GM23338 (cell line): ENCODE measurements around the gene BNC2. TPM values are rescaled to one million over a fixed set of nuclear protein-coding genes. Genes with fewer than 3 reads are reported as not detected.

ENCODE experiments used
- ATAC-seq: fragments of 200-7000 bp; cut with Tn5 transposase; 3 replicates; pipeline ENCODE4 v1.9.1; 2020
- DNase-seq: peaks from one replicate; pipeline ENCODE4 v3.0.0-alpha.2; 2015; ENCODE audit warnings: low spot score
- H2AFZ ChIP-seq: fragments of 200-600 bp; sonication (generic); 2 replicates; pipeline ENCODE4 v1.8.0; 2016; ENCODE audit warnings: antibody characterized with exemption, mild to moderate bottlenecking, moderate library complexity
- H3F3A ChIP-seq: fragments of 200-600 bp; sonication (generic); replicated peaks from 2 replicates; pipeline ENCODE4 v1.8.0; 2017; ENCODE audit warnings: antibody characterized with exemption, mixed run types, low read depth
- H3K27ac ChIP-seq: fragments of 200-600 bp; sonication (generic); 2 replicates; pipeline ENCODE4 v1.6.1; 2016; ENCODE audit warnings: low read depth
- H3K27me3 ChIP-seq: fragments of 200-600 bp; sonication (generic); 2 replicates; pipeline ENCODE4 v1.8.0; 2016; ENCODE audit warnings: mild to moderate bottlenecking, mixed run types, moderate library complexity; ENCODE audit not compliant: insufficient read depth
- H3K36me3 ChIP-seq: fragments of 200-600 bp; sonication (generic); 2 replicates; pipeline ENCODE4 v1.8.0; 2016; ENCODE audit warnings: mild to moderate bottlenecking; ENCODE audit not compliant: insufficient read depth
- H3K4me1 ChIP-seq: fragments of 200-600 bp; sonication (generic); 2 replicates; pipeline ENCODE4 v1.8.0; 2016; ENCODE audit warnings: mild to moderate bottlenecking, moderate library complexity; ENCODE audit not compliant: insufficient read depth
- H3K4me2 ChIP-seq: fragments of 200-600 bp; sonication (generic); 2 replicates; pipeline ENCODE4 v1.7.1; 2017; ENCODE audit warnings: mixed run types
- H3K4me3 ChIP-seq: fragments of 200-600 bp; sonication (generic); 2 replicates; pipeline ENCODE4 v1.6.1; 2016; ENCODE audit warnings: mixed run types
- H3K79me2 ChIP-seq: fragments of 200-600 bp; sonication (generic); replicated peaks from 2 replicates; pipeline ENCODE4 v1.8.0; 2017; ENCODE audit warnings: mild to moderate bottlenecking; ENCODE audit not compliant: insufficient read depth
- H3K9me2 ChIP-seq: fragments of 200-600 bp; sonication (generic); 2 replicates; pipeline ENCODE4 v1.8.0; 2017; ENCODE audit not compliant: insufficient read depth
- H4K20me1 ChIP-seq: fragments of 200-600 bp; sonication (generic); replicated peaks from 2 replicates; pipeline ENCODE4 v1.8.0; 2017; ENCODE audit warnings: mild to moderate bottlenecking; ENCODE audit not compliant: insufficient read depth
- H3K27ac Mint-ChIP-seq: 2 replicates; pipeline ENCODE4 v1.8.0; 2020; ENCODE audit warnings: inconsistent platforms, mild to moderate bottlenecking, moderate library complexity, mixed read lengths
- H3K27me3 Mint-ChIP-seq: 3 replicates; pipeline ENCODE4 v1.8.0; 2022; ENCODE audit warnings: low read depth, mild to moderate bottlenecking, moderate library complexity, mixed read lengths, inconsistent platforms; ENCODE audit not compliant: insufficient read depth, poor library complexity
- H3K36me3 Mint-ChIP-seq: 3 replicates; pipeline ENCODE4 v1.8.0; 2021; ENCODE audit warnings: low read depth, mild to moderate bottlenecking, inconsistent platforms, moderate library complexity, mixed read lengths
- H3K4me1 Mint-ChIP-seq: 3 replicates; pipeline ENCODE4 v1.8.0; 2020; ENCODE audit warnings: mild to moderate bottlenecking, inconsistent platforms, mixed read lengths
- H3K4me3 Mint-ChIP-seq: 3 replicates; pipeline ENCODE4 v1.8.0; 2021; ENCODE audit warnings: moderate library complexity, mild to moderate bottlenecking, inconsistent platforms, mixed read lengths
- H3K9me3 Mint-ChIP-seq: 3 replicates; pipeline ENCODE4 v1.8.0; 2020; ENCODE audit warnings: moderate library complexity, mild to moderate bottlenecking, inconsistent platforms, mixed read lengths
- CREB1 ChIP-seq: fragments of 250-450 bp; sonication (Bioruptor Pico); IDR thresholded peaks from 2 replicates; pipeline ENCODE4 v1.5.0; 2020; ENCODE audit warnings: low read depth, mild to moderate bottlenecking, moderate library complexity
- CTCF ChIP-seq, 2 experiments: fragments of 200-600 bp in 1 of 2; sonication (generic) in 1 of 2; conservative IDR thresholded peaks; 2 replicates each; pipeline versions ENCODE4 v1.5.1 to v1.6.1; 2016 to 2017; ENCODE audit warnings: antibody characterized with exemption in 2 of 2, low read depth in 2 of 2, mild to moderate bottlenecking in 2 of 2, moderate library complexity in 1 of 2
- ETS1 ChIP-seq: IDR thresholded peaks from 2 replicates; pipeline ENCODE4 v1.6.1; 2016; ENCODE audit warnings: antibody characterized with exemption
- EZH2 ChIP-seq: fragments of 200-600 bp; sonication (generic); IDR thresholded peaks from one replicate; pipeline ENCODE4 v1.8.0; 2017; ENCODE audit warnings: antibody characterized with exemption, mild to moderate bottlenecking, low read depth; ENCODE audit not compliant: unreplicated experiment
- EZH2phosphoT487 ChIP-seq: fragments of 200-600 bp; sonication (generic); IDR thresholded peaks from one replicate; pipeline ENCODE4 v1.8.1; 2018; ENCODE audit warnings: antibody characterized with exemption; ENCODE audit not compliant: unreplicated experiment
- JUNB ChIP-seq: IDR thresholded peaks from one replicate; pipeline ENCODE4 v1.6.1; 2016; ENCODE audit warnings: antibody characterized with exemption; ENCODE audit not compliant: unreplicated experiment
- NANOG ChIP-seq: IDR thresholded peaks from 2 replicates; pipeline ENCODE4 v1.6.1; 2016; ENCODE audit warnings: antibody characterized with exemption, borderline replicate concordance
- POLR2AphosphoS5 ChIP-seq: IDR thresholded peaks from 2 replicates; pipeline ENCODE4 v1.6.1; 2016; ENCODE audit warnings: antibody characterized with exemption, low read depth
- STAT1 ChIP-seq: IDR thresholded peaks from one replicate; pipeline ENCODE4 v1.6.1; 2016; ENCODE audit warnings: antibody characterized with exemption; ENCODE audit not compliant: unreplicated experiment
- ZNF114 ChIP-seq: fragments of 250-450 bp; sonication (Bioruptor Pico); IDR thresholded peaks from 2 replicates; pipeline ENCODE4 v1.5.0; 2020; ENCODE audit warnings: mild to moderate bottlenecking, moderate library complexity
- ZNF331 ChIP-seq: fragments of 250-450 bp; sonication (Bioruptor Pico); IDR thresholded peaks from 2 replicates; pipeline ENCODE4 v1.5.0; 2020; ENCODE audit warnings: low read depth, mild to moderate bottlenecking, moderate library complexity
- polyA plus RNA-seq: library from polyadenylated mRNA; unstranded; fragments of >200 nt; fragmentation: Nextera tagmentation; extraction: Ambion mirVana; gene quantifications from 2 replicates; pipeline ENCODE4 v1.2.1, GENCODE V29; 2016
- total RNA-seq: library from RNA; depleted of rRNA; stranded (reverse); fragments of >200 nt; shearing (Covaris generic); gene quantifications from 2 replicates; pipeline ENCODE4 v1.2.3, GENCODE V29; 2014
- TF ChIP-seq, protein P1 (sequence below): IDR thresholded peaks from one replicate; pipeline ENCODE4 v1.6.1; 2018; ENCODE audit warnings: antibody characterized with exemption; ENCODE audit not compliant: unreplicated experiment
- TF ChIP-seq, protein P2 (sequence below): fragments of 250-450 bp; sonication (Bioruptor Pico); IDR thresholded peaks from 2 replicates; pipeline ENCODE4 v1.5.0; 2020; ENCODE audit warnings: mild to moderate bottlenecking, moderate library complexity

The BNC2 gene
- total and polyA plus RNA-seq, 2 experiments from 2014 or later: 12.7 to 13.2 TPM

DNA sequence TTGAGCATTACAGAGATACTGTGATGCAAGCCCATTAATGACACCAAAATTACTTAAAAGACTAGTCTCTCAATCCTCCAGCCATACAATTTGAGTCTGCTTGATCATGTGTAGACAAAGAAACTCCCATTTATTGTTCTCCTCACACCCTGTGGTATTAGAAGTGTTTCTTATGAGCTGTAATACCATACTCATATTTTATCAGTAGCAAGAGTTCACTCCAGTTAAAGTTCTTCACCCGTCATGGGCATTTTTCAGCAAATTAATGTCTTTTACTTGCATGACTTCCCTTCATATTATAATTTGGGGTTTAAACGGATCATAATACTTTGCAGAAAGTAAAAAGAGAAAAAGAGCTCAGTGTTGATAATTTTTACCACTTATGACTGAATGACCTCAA, 242.9 kb downstream of the BNC2 start:
- Mint-ChIP-seq H3K27me3 (no peaks in the 10 kb centered on the region), H3K27ac (no peak overlapping the region; the same call in 1 of the 2 replicates), H3K4me1 (peaks cover 63% of the 10 kb centered on the region), H3K4me3 (no peak overlapping the region), H3K9me3 (no peaks in the 10 kb centered on the region), H3K36me3 (no peaks in the 10 kb centered on the region)
- no peak for TF ChIP-seq ZNF114
- no peak for TF ChIP-seq ZNF331
- no peak for TF ChIP-seq NANOG
- no peak for TF ChIP-seq ETS1
- TF ChIP-seq CTCF (conservative IDR thresholded peaks at IDR 0.05; ENCODE audit: low read depth in 2 of 2): no peak
- TF ChIP-seq, protein P1, sequence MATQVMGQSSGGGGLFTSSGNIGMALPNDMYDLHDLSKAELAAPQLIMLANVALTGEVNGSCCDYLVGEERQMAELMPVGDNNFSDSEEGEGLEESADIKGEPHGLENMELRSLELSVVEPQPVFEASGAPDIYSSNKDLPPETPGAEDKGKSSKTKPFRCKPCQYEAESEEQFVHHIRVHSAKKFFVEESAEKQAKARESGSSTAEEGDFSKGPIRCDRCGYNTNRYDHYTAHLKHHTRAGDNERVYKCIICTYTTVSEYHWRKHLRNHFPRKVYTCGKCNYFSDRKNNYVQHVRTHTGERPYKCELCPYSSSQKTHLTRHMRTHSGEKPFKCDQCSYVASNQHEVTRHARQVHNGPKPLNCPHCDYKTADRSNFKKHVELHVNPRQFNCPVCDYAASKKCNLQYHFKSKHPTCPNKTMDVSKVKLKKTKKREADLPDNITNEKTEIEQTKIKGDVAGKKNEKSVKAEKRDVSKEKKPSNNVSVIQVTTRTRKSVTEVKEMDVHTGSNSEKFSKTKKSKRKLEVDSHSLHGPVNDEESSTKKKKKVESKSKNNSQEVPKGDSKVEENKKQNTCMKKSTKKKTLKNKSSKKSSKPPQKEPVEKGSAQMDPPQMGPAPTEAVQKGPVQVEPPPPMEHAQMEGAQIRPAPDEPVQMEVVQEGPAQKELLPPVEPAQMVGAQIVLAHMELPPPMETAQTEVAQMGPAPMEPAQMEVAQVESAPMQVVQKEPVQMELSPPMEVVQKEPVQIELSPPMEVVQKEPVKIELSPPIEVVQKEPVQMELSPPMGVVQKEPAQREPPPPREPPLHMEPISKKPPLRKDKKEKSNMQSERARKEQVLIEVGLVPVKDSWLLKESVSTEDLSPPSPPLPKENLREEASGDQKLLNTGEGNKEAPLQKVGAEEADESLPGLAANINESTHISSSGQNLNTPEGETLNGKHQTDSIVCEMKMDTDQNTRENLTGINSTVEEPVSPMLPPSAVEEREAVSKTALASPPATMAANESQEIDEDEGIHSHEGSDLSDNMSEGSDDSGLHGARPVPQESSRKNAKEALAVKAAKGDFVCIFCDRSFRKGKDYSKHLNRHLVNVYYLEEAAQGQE: no peak
- TF ChIP-seq EZH2: no peak
- no peak for TF ChIP-seq STAT1
- no peak for TF ChIP-seq EZH2phosphoT487
- TF ChIP-seq JUNB: no peak
- TF ChIP-seq CREB1 (CRISPR knock-in tag): no peak
- TF ChIP-seq, protein P2, sequence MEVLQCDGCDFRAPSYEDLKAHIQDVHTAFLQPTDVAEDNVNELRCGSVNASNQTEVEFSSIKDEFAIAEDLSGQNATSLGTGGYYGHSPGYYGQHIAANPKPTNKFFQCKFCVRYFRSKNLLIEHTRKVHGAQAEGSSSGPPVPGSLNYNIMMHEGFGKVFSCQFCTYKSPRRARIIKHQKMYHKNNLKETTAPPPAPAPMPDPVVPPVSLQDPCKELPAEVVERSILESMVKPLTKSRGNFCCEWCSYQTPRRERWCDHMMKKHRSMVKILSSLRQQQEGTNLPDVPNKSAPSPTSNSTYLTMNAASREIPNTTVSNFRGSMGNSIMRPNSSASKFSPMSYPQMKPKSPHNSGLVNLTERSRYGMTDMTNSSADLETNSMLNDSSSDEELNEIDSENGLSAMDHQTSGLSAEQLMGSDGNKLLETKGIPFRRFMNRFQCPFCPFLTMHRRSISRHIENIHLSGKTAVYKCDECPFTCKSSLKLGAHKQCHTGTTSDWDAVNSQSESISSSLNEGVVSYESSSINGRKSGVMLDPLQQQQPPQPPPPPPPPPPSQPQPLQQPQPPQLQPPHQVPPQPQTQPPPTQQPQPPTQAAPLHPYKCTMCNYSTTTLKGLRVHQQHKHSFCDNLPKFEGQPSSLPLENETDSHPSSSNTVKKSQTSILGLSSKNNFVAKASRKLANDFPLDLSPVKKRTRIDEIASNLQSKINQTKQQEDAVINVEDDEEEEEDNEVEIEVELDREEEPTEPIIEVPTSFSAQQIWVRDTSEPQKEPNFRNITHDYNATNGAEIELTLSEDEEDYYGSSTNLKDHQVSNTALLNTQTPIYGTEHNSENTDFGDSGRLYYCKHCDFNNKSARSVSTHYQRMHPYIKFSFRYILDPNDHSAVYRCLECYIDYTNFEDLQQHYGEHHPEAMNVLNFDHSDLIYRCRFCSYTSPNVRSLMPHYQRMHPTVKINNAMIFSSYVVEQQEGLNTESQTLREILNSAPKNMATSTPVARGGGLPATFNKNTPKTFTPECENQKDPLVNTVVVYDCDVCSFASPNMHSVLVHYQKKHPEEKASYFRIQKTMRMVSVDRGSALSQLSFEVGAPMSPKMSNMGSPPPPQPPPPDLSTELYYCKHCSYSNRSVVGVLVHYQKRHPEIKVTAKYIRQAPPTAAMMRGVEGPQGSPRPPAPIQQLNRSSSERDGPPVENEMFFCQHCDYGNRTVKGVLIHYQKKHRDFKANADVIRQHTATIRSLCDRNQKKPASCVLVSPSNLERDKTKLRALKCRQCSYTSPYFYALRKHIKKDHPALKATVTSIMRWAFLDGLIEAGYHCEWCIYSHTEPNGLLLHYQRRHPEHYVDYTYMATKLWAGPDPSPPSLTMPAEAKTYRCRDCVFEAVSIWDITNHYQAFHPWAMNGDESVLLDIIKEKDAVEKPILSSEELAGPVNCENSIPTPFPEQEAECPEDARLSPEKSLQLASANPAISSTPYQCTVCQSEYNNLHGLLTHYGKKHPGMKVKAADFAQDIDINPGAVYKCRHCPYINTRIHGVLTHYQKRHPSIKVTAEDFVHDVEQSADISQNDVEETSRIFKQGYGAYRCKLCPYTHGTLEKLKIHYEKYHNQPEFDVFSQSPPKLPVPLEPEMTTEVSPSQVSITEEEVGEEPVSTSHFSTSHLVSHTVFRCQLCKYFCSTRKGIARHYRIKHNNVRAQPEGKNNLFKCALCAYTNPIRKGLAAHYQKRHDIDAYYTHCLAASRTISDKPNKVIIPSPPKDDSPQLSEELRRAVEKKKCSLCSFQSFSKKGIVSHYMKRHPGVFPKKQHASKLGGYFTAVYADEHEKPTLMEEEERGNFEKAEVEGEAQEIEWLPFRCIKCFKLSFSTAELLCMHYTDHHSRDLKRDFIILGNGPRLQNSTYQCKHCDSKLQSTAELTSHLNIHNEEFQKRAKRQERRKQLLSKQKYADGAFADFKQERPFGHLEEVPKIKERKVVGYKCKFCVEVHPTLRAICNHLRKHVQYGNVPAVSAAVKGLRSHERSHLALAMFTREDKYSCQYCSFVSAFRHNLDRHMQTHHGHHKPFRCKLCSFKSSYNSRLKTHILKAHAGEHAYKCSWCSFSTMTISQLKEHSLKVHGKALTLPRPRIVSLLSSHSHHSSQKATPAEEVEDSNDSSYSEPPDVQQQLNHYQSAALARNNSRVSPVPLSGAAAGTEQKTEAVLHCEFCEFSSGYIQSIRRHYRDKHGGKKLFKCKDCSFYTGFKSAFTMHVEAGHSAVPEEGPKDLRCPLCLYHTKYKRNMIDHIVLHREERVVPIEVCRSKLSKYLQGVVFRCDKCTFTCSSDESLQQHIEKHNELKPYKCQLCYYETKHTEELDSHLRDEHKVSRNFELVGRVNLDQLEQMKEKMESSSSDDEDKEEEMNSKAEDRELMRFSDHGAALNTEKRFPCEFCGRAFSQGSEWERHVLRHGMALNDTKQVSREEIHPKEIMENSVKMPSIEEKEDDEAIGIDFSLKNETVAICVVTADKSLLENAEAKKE (CRISPR knock-in tag): no peak
- TF ChIP-seq POLR2AphosphoS5: no peak
- no peak for DNase-seq
- no peaks in the 10 kb centered on the region for H3F3A ChIP-seq
- no peak overlapping the region for H2AFZ ChIP-seq
- peaks cover 9% of the 10 kb centered on the region; the same call in 1 of the 2 replicates for H3K79me2 ChIP-seq
- no peak overlapping the region for H3K4me2 ChIP-seq
- H3K4me3 ChIP-seq: no peak overlapping the region
- no peaks in the 10 kb centered on the region for H3K36me3 ChIP-seq
- ATAC-seq: no peak
- peak overlapping the region; percentile 48; the same call in 1 of the 2 replicates for H3K27ac ChIP-seq
- H4K20me1 ChIP-seq: no peaks in the 10 kb centered on the region
- no peaks in the 10 kb centered on the region for H3K9me2 ChIP-seq
- peaks cover 45% of the 10 kb centered on the region for H3K4me1 ChIP-seq
- no peaks in the 10 kb centered on the region for H3K27me3 ChIP-seq
